Esophagus mucosa (tissue), 1 donor: ENCODE data around the gene PLCB2. TPM values are rescaled to one million over a fixed set of nuclear protein-coding genes. Genes with fewer than 3 reads are reported as not detected.

ENCODE experiments used
- ATAC-seq: fragments of 200-7000 bp; cut with Tn5 transposase; one replicate; pipeline ENCODE4 v1.9.1; 2020
- total RNA-seq: library from RNA; stranded (reverse); gene quantifications from one replicate; pipeline ENCODE4 v1.2.4, GENCODE V29; 2023
- donor health status: DM: yes; HTN: yes; CAD: no.

Gene PLCB2, protein sequence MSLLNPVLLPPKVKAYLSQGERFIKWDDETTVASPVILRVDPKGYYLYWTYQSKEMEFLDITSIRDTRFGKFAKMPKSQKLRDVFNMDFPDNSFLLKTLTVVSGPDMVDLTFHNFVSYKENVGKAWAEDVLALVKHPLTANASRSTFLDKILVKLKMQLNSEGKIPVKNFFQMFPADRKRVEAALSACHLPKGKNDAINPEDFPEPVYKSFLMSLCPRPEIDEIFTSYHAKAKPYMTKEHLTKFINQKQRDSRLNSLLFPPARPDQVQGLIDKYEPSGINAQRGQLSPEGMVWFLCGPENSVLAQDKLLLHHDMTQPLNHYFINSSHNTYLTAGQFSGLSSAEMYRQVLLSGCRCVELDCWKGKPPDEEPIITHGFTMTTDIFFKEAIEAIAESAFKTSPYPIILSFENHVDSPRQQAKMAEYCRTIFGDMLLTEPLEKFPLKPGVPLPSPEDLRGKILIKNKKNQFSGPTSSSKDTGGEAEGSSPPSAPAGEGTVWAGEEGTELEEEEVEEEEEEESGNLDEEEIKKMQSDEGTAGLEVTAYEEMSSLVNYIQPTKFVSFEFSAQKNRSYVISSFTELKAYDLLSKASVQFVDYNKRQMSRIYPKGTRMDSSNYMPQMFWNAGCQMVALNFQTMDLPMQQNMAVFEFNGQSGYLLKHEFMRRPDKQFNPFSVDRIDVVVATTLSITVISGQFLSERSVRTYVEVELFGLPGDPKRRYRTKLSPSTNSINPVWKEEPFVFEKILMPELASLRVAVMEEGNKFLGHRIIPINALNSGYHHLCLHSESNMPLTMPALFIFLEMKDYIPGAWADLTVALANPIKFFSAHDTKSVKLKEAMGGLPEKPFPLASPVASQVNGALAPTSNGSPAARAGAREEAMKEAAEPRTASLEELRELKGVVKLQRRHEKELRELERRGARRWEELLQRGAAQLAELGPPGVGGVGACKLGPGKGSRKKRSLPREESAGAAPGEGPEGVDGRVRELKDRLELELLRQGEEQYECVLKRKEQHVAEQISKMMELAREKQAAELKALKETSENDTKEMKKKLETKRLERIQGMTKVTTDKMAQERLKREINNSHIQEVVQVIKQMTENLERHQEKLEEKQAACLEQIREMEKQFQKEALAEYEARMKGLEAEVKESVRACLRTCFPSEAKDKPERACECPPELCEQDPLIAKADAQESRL
- total RNA-seq: 4.2 TPM

- peak; percentile 56 for ATAC-seq
Measured at GRCh38 chr15:40307421-40308211, at the start of gene PLCB2. Gene PLCB2, minus strand, starts transcription at chr15:40307935. Its CDS starts 263 bp downstream, at chr15:40307672.

DNA sequence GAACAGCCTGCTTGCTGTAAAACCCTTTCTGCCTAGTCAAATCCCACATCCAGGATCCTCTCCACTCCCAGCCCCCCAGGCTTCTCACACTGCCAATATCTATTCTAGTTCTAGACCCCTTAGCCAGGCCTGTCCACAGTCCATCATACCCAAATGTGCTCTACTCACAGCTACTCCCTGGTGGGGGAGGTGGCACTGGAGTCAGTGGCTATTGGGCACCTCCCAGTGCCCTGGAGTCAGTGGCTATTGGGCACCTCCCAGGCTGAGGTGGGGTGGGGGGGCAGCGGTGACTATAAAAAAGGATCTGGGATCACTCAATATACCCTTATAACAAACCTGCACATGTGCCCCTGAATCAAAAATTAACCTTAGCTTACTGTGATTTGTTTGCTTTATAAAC is 49.5 kb upstream of the PLCB2 start:
- no peak for ATAC-seq

- no peak for ATAC-seq
Measured at GRCh38 chr15:40355976-40356585, 48.3 kb upstream of the PLCB2 start.

DNA sequence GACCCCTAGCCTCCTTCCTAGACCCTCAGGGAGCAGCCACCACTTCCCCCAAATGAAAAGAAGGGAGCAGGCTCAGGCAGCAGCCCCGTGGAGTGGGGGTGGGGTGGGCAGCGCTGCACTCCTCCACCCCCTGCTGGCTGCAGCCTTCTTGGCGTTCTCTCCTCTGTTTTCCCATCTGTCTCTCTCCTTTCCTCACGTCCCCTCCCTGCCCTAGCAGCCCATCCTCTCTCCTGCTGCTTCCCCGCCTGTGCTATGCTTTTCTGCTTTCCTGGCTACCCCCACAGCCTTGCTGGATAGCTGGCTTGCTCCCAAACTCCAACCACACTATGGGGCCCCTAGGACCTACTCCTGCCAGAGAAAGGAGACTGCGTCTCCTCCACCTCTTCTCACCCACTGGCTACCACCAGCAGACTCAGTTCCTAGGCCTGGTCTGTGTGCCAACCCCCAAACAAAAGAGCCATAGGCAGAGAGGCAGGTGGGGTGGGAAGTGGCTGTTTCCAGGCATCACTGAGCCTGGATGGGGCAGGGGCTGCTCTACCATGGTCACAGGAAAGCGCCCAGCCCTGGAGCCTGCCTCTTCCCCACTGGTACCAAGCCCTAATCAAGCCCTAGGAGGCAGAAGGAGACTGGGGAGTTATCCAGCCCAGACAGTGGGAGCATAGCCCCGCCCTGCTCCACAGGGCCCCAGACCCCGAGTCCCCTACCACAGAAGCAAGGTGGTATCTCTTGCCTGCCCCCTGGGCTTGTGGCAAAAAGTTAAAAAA is 46.9 kb upstream of the PLCB2 start:
- no peak for ATAC-seq

GRCh38 chr15:40353697-40354096 is 46.0 kb upstream of the PLCB2 start:
- no peak for ATAC-seq

- ATAC-seq: no peak
Measured at GRCh38 chr15:40352281-40352901, 44.7 kb upstream of the PLCB2 start.

DNA sequence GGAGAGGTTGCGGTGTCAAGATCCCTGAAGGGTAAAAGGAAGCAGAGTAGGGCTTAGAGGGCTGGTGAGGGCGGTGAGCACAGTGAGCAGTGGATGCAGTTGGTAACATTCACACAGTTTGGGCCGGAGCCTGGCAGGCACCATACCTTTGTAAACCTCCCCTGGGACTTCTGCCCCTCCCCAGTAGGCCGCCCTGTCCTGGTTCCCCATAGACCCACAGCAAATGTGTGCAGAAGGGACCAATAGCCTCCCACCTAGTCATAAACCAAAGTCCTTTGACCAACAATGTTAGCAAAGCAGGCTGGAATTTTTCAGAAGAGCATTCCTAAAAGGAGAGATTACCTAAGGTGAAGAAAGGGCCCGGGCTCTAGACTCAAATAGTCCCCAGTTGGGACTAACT is 41.4 kb upstream of the PLCB2 start:
- ATAC-seq: no peak

DNA sequence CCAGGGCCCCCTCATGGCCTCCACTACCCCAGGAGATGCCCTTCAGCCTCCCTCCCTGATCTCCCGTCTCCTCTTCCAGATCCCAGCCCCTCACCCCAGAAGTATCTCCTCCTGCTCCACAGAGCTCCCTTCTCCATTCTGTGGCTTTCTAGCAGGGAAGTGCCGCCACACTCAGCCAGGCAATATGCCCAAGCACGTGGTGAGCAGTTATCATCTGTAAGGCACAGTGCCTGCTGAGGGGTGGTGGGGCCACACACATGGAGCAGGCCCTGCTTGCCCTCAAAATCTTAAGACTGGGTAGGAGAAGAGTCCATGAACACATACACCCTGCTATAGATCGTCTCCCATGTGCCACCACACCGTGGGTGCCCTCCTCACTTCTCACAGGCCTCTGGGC is 40.7 kb upstream of the PLCB2 start:
- ATAC-seq: no peak

DNA sequence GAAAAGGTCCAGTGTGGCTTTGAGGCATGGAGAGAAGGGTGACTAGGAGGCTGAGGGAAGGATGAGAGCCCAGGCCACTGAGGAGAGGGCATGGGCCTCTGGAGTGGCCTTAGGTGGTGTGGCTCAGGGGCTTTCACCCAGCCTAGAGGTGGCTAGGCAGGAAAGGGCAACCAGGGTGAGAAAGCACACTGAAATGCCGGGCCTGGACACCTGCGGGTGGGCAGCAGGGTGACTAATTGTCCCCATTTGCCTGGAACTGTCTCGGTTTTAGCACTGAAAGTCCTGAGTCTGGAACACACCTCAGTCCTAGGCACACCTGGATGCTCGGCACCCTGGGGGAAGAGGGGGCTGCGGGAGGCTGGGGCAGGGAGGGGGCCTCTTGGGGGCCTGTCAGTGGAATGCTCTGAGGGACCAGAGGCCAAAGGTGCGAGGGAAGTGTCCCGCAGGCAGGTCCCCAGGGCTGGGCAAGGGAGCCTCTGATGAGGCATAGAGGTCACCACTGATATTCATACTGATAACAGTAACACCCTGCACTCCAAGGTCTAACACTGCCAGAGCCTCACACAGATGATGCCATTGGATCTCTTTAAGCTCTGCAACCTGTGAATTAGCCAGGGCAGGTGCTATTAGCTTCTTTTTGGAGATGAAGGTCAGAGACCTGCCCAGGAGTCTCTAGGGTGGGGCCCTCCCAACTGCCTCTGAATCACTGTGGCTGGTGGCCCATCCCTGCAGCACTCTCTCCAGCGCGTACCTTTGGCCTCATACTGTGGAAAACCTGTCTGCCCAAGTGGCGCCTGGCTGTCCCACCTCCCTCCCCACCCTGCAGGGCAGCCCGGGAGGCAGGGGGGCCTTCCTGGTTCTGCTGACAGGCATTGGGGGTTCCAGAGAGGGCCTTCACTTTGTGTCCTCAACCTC is 40.1 kb upstream of the PLCB2 start:
- peak; percentile 83 for ATAC-seq

DNA sequence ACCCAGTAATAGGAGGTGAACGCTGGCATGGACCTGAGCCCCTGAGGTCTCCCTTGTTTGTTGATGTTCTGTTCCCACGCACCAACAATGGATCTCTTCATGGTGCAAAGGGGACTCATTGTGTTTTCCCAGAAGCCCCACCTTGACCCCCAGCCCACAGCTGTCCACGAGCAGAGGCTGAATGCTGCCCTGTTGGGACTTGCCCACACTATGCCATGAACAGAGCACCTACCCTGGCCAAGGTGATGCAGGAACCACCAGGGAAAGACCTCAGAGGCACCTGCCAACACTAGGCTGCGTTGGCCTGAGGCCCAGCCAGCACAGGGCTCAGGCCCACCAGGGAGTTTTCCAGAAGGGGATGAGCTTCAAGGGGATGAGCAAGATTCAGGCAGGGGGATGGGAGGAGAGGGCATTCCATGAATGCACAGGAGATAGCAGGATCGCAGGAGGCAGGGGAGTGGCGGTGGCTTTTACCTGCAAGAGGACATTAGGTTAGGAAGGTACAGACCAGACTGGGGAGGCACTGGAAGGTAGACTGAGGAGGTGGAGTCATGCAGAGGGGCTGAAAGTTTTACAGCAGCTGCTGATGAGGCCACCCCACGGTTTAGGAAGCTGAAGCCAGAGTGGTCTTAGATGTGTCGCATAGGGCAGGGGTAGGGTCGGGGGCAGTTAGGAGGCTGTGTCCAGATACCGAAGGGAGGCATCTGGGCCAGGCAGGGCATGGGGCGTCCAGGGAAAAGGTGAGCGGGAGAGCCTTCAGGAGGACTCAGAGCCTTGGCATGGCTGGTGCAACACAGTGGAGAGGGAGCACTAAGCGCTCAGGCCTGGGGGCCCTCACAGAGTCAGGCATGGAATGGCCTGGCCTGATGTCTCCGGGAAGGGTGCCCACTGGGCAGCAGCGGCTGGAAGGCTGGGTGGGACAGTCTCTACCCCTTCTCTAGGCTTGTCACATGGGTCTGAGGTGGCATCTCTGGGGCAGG is 39.1 kb upstream of the PLCB2 start:
- ATAC-seq: no peak

DNA sequence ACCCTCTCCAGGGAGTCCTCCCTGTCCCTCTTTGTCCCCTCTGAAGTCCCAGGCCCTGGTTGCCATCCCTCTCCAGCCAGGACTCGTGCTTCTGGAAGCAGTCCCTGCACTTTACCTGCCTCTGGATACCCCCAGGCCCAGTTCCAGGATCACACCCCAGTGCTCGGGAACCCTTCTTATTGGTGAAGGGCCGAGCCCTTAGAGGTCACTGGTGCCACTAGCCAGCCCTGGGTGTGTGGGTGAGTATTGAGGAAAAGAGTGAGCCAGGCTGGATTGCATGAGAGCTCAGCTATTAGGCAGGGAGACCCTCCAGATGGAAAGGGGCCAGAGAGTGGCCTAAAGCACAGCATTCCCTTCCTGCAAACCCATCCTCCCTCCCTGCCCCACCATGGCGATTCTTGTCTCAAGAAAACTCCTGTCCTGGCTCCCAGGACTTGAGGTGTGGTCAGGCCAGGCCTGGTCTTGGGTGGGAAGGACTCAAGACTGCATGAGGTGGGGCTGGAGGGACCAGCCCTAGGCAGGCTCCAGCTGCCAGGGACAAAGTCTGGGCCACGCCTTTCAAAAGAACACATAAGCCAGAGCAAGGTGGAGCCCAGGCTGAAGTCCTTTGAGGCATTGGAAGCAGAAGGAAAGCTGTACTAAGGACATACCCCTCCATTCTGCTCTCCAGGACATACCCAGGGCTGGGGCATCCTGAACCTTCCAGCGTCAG is 38.3 kb upstream of the PLCB2 start:
- peak; percentile 56 for ATAC-seq

DNA sequence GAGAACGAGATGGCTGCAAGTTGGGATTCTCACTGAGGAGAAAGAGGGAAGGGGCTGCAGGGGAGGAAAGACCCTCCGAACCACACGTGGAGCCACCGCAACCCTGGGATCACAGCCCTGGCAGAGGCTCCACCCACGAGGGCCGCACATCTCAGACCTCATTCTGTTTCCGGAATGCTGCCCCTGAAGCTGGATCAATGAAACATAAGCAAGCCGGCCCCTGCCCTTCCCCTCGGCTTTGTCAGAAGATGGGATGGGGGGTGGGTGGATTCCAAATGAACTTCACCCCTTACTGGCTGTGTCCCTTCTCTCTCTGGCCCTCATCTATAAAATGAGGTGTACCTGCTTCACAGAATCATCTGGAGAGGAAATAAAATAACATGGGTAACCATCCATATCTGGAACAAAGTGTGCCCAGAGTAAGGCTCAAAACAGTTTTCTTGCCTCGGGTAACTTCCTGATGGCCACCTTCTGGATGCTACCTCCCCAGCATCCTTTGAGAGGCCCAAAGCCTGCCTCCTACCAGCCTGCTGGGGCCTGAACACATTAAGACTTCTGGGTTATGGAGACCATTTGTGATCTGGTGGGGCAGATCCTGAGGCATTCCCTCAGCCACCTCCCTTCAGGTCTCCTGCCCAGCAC is 37.6 kb upstream of the PLCB2 start:
- no peak for ATAC-seq

- peak; percentile 12 for ATAC-seq
Measured at GRCh38 chr15:40344631-40345120, 36.9 kb upstream of the PLCB2 start.

GRCh38 chr15:40344217-40344616 is 36.5 kb upstream of the PLCB2 start:
- no peak for ATAC-seq

- ATAC-seq: peak; percentile 50
Measured at GRCh38 chr15:40343512-40343911, 35.8 kb upstream of the PLCB2 start.
